PC-3 (cell line): ENCODE measurements around the gene SERINC3. TPM values are rescaled to one million over a fixed set of nuclear protein-coding genes. Genes with fewer than 3 reads are reported as not detected.

Source experiments
- ATAC-seq: fragments of 200-7000 bp; cut with Tn5 transposase; 2 replicates; pipeline ENCODE4 v1.9.1; 2020; ENCODE audit warnings: mild to moderate bottlenecking, moderate library complexity
- BruUV-seq: library from RNA; stranded (reverse); fragments of 400-500 nt; replicated peaks from 2 replicates; lab custom pipeline; 2021; lab: Mats Ljungman, UMichigan
- CTCF ChIA-PET: fragments of 300-600 bp; sonication (Branson Sonifier 250); formaldehyde crosslinking; loops from one replicate; lab custom pipeline; 2022; ENCODE audit warnings: antibody characterized with exemption; lab: Charles Lee
- POLR2A ChIA-PET: fragments of 300-600 bp; sonication (Branson Sonifier 250); formaldehyde crosslinking; loops from one replicate; lab custom pipeline; 2022; ENCODE audit warnings: antibody characterized with exemption; ENCODE audit not compliant: unreplicated experiment; lab: Charles Lee
- DNase-seq: peaks from one replicate; pipeline ENCODE4 v3.0.0-alpha.2; 2015
- H2AFZ ChIP-seq: fragments of 300-600 bp; sonication (generic); 2 replicates; pipeline ENCODE4 v1.6.0; 2016; ENCODE audit warnings: antibody characterized with exemption, low read length
- H3F3A ChIP-seq: fragments of 300-600 bp; sonication (generic); one replicate; pipeline ENCODE4 v1.6.0; 2017; ENCODE audit warnings: antibody characterized with exemption, low read length, control low read depth, mild to moderate bottlenecking; ENCODE audit not compliant: unreplicated experiment
- H3K27ac ChIP-seq: fragments of 300-600 bp; sonication (generic); 2 replicates; pipeline ENCODE4 v1.5.1; 2016; ENCODE audit warnings: mild to moderate bottlenecking, low read length
- H3K27me3 ChIP-seq: fragments of 300-600 bp; sonication (generic); 2 replicates; pipeline ENCODE4 v1.6.1; 2016; ENCODE audit warnings: low read length, mixed read lengths
- H3K36me3 ChIP-seq: fragments of 300-600 bp; sonication (generic); 2 replicates; pipeline ENCODE4 v1.6.1; 2016; ENCODE audit warnings: low read depth, mixed run types, low read length, mixed read lengths
- H3K4me1 ChIP-seq: fragments of 300-600 bp; sonication (generic); 2 replicates; pipeline ENCODE4 v1.5.1; 2016; ENCODE audit warnings: low read length; ENCODE audit not compliant: insufficient read depth
- H3K4me2 ChIP-seq: fragments of 300-600 bp; sonication (generic); 2 replicates; pipeline ENCODE4 v1.6.0; 2016; ENCODE audit warnings: low read length
- H3K4me3 ChIP-seq: fragments of 300-600 bp; sonication (generic); 2 replicates; pipeline ENCODE4 v1.5.1; 2016; ENCODE audit warnings: mild to moderate bottlenecking, low read length, mixed read lengths
- H3K79me2 ChIP-seq: fragments of 300-600 bp; sonication (generic); 2 replicates; pipeline ENCODE4 v1.6.1; 2017; ENCODE audit warnings: low read length, mixed read lengths
- H3K9ac ChIP-seq: fragments of 300-600 bp; sonication (generic); 2 replicates; pipeline ENCODE4 v1.6.0; 2016; ENCODE audit warnings: mild to moderate bottlenecking, low read length
- H3K9me2 ChIP-seq: fragments of 300-600 bp; sonication (generic); replicated peaks from 2 replicates; pipeline ENCODE4 v1.6.1; 2016; ENCODE audit warnings: mixed run types, low read length, mixed read lengths
- H3K9me3 ChIP-seq: fragments of 300-600 bp; sonication (generic); 2 replicates; pipeline ENCODE4 v1.6.1; 2016; ENCODE audit warnings: low read length, mixed read lengths
- H4K20me1 ChIP-seq: fragments of 300-600 bp; sonication (generic); 2 replicates; pipeline ENCODE4 v1.6.1; 2016; ENCODE audit warnings: low read length, mixed read lengths
- CTCF ChIP-seq: fragments of 300-600 bp; sonication (generic); conservative IDR thresholded peaks from 2 replicates; pipeline ENCODE4 v1.5.1; 2017; ENCODE audit warnings: antibody characterized with exemption, low read depth, mild to moderate bottlenecking, low read length
- EZH2 ChIP-seq: fragments of 300-600 bp; sonication (generic); IDR thresholded peaks from one replicate; pipeline ENCODE4 v1.6.1; 2017; ENCODE audit warnings: antibody characterized with exemption, mild to moderate bottlenecking, low read length; ENCODE audit not compliant: unreplicated experiment
- EZH2phosphoT487 ChIP-seq: fragments of 300-600 bp; sonication (generic); IDR thresholded peaks from 2 replicates; pipeline ENCODE4 v1.6.1; 2018; ENCODE audit warnings: mild to moderate bottlenecking, antibody characterized with exemption, low read length, borderline replicate concordance
- intact Hi-C: fragments of 100-400 bp; cut with micrococcal nuclease; formaldehyde crosslinking; loops from 2 replicates; pipeline ENCODE4 v1.9.0; 2023
- total RNA-seq: library from RNA; depleted of rRNA; stranded (reverse); fragments of >200 nt; gene quantifications from 2 replicates; pipeline ENCODE4 v1.2.3, GENCODE V29; 2014

SERINC3 gene
- total RNA-seq, 1 experiment from 2014 or later: 92.6 TPM

GRCh38 chr20:44483112-44483511, 38.8 kb downstream of the SERINC3 start:
- H3K9me3 ChIP-seq: no peaks in the 10 kb centered on the region
- no peak for TF ChIP-seq EZH2
- no peak for TF ChIP-seq CTCF
- no peak for TF ChIP-seq EZH2phosphoT487
- H3K9me2 ChIP-seq: no peaks in the 10 kb centered on the region
- no peak overlapping the region for H2AFZ ChIP-seq
- H3K4me1 ChIP-seq: no peaks in the 10 kb centered on the region
- H3F3A ChIP-seq: no peaks in the 10 kb centered on the region
- H3K4me2 ChIP-seq: no peak overlapping the region
- H3K27ac ChIP-seq: no peak overlapping the region
- ChIA-PET POLR2A (no interaction called here), CTCF (no interaction called here)
- no peak for DNase-seq
- H3K9ac ChIP-seq: no peak overlapping the region
- BruUV-seq: no TSS peak
- peaks cover 2% of the 10 kb centered on the region; the same call in 1 of the 2 replicates for H3K79me2 ChIP-seq
- H3K4me3 ChIP-seq: no peak overlapping the region
- intact Hi-C loops: no loop called here
- no peaks in the 10 kb centered on the region for H4K20me1 ChIP-seq
- ATAC-seq: no peak
- H3K36me3 ChIP-seq: peaks cover 25% of the 10 kb centered on the region; the same call in 1 of the 2 replicates
- no peaks in the 10 kb centered on the region for H3K27me3 ChIP-seq

- CTCF ChIA-PET: no interaction called here
- H3K79me2 ChIP-seq: peaks cover 12% of the 10 kb centered on the region
- H4K20me1 ChIP-seq: no peaks in the 10 kb centered on the region
- intact Hi-C loops: no loop called here
- DNase-seq: no peak
- no peak overlapping the region for H3K4me2 ChIP-seq
- H3K4me3 ChIP-seq: no peak overlapping the region
- ATAC-seq: no peak
- peaks cover 19% of the 10 kb centered on the region; the same call in 1 of the 2 replicates for H3K36me3 ChIP-seq
- H3F3A ChIP-seq: no peaks in the 10 kb centered on the region
- no peak overlapping the region for H3K9ac ChIP-seq
- H3K27ac ChIP-seq: no peak overlapping the region
- H3K9me2 ChIP-seq: no peaks in the 10 kb centered on the region
- H3K27me3 ChIP-seq: no peaks in the 10 kb centered on the region
- no peak overlapping the region for H2AFZ ChIP-seq
- TF ChIP-seq EZH2 (no peak), EZH2phosphoT487 (no peak), CTCF (no peak)
- H3K4me1 ChIP-seq: peaks cover 5% of the 10 kb centered on the region
- POLR2A ChIA-PET: no interaction called here
- no TSS peak for BruUV-seq
- H3K9me3 ChIP-seq: no peaks in the 10 kb centered on the region
Measured at GRCh38 chr20:44481719-44482416, 40.0 kb downstream of the SERINC3 start.

- no TSS peak for BruUV-seq
- POLR2A ChIA-PET: no interaction called here
- no peaks in the 10 kb centered on the region for H3F3A ChIP-seq
Measured at GRCh38 chr20:44480097-44480496, 41.8 kb downstream of the SERINC3 start.

More at GRCh38 chr20:44480097-44480496, 41.8 kb downstream of the SERINC3 start:
- no peak overlapping the region for H3K27ac ChIP-seq
- peaks cover 19% of the 10 kb centered on the region; the same call in 1 of the 2 replicates for H3K36me3 ChIP-seq
- H4K20me1 ChIP-seq: no peaks in the 10 kb centered on the region
- CTCF ChIA-PET: no interaction called here
- H2AFZ ChIP-seq: no peak overlapping the region
- no peak overlapping the region for H3K9ac ChIP-seq
- no peaks in the 10 kb centered on the region for H3K9me2 ChIP-seq
- ATAC-seq (no peak), DNase-seq (no peak)
- TF ChIP-seq EZH2phosphoT487: no peak
- TF ChIP-seq EZH2: no peak
- peaks cover 16% of the 10 kb centered on the region for H3K4me1 ChIP-seq
- peaks cover 23% of the 10 kb centered on the region for H3K79me2 ChIP-seq
- intact Hi-C loops: no loop called here
- no peak overlapping the region for H3K4me2 ChIP-seq
- H3K9me3 ChIP-seq: no peaks in the 10 kb centered on the region
- no peak overlapping the region for H3K4me3 ChIP-seq
- H3K27me3 ChIP-seq: no peaks in the 10 kb centered on the region
